ENCODE measurements around the gene CENPX.
A peak's percentile ranks its signal among the peaks of the same experiment; 100 is the strongest.

Gene CENPX

GRCh38 chr17:82019690-82020571 is 2.7 kb downstream of the CENPX start:
- Histone ChIP-seq H3K36me3 (peaks cover 4% of the 10 kb centered on the region; the same call in 1 of the 2 replicates), H3K9me3 (no peaks in the 10 kb centered on the region), H3K27me3 (no peaks in the 10 kb centered on the region), H3K4me1 (peaks cover 4% of the 10 kb centered on the region), H3K4me3 (ENCODE audit: low read depth, low read length) (no peak overlapping the region)
- TF ChIP-seq, protein P1, sequence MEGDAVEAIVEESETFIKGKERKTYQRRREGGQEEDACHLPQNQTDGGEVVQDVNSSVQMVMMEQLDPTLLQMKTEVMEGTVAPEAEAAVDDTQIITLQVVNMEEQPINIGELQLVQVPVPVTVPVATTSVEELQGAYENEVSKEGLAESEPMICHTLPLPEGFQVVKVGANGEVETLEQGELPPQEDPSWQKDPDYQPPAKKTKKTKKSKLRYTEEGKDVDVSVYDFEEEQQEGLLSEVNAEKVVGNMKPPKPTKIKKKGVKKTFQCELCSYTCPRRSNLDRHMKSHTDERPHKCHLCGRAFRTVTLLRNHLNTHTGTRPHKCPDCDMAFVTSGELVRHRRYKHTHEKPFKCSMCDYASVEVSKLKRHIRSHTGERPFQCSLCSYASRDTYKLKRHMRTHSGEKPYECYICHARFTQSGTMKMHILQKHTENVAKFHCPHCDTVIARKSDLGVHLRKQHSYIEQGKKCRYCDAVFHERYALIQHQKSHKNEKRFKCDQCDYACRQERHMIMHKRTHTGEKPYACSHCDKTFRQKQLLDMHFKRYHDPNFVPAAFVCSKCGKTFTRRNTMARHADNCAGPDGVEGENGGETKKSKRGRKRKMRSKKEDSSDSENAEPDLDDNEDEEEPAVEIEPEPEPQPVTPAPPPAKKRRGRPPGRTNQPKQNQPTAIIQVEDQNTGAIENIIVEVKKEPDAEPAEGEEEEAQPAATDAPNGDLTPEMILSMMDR (IDR thresholded peaks at IDR 0.05; ENCODE audit: low read depth, low read length) = peak; percentile 84
- DNase-seq = peak; percentile 86

DNA sequence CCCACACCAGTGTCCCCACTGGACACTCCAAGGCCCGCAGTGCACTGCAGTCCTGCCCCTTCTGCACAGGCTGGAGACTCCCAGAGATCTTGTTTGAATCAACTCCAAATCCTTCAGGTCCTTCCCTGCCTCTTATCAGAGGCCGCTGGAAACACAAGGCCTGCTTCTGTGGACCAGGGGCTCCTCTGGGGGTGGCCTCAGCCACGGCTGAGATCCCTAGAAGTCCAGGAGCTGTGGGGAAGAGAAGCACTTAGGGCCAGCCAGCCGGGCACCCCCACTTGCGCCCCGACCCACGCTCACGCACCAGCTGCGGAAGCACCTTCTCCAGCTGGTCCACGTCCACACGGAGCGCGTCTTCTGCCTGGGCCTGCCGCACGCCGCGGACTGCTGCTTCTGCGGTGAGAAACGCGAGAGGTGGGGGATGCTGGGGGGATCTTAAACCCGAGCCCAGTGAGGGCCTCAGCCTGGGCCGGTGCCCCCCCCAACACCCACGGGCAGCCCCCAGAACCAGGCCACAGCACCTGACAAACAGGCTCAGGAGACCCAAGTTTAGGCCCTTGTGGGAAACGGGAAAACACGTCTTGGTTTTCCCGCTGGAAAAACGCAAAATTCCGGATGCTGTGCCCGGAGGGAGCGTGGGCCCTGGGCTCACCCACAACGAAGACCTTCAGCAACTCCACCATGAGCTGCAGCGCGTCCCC is 3.5 kb downstream of the CENPX start:
- Histone ChIP-seq H3K27me3 (no peaks in the 10 kb centered on the region), H3K4me3 (ENCODE audit: low read depth, low read length) (no peak overlapping the region), H3K9me3 (no peaks in the 10 kb centered on the region), H3K36me3 (peaks cover 4% of the 10 kb centered on the region; the same call in 1 of the 2 replicates), H3K4me1 (peaks cover 8% of the 10 kb centered on the region)
- TF ChIP-seq, protein P1 (IDR thresholded peaks at IDR 0.05; ENCODE audit: low read depth, low read length) = no peak
- DNase-seq = no peak

DNA sequence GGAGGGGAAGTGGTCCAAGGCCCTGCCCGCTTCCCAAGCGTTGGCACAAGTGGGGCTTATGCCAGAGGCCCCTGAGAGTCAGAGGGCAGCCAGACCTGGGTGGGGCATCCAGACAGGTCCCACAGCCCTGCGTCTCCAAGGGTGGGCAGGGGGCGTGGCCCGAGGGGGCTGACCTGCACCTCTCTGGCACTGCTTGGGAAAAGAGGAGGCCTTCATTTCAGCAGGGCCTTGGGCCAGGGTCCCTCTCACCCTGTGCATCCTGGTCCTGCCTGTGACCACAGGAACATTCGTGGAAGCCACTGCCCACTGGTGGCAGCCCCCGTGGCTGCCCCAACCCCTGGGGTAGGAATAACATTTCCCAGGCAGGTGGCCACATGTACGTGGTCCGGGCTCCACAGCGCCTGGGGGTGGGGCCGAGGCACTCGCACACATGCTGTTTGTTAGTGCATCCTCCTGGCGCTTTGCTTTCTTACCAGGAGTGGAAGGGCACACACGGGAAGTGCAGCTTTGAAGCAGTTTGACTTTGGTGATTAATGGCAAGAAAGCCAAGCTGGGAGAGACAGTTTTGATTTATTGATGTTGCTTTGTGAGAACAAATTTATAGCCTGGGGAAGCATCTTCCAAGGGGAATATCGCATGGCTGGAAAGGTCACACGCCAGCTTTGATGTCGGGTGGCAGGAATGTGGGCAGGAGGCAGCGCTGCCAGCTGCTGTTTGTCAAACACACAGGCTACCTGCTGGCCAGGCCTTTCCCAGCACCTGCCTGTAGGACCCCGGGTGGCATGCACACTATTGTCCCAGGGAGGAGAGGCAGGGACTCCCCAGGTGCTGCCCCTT is 4.3 kb downstream of the CENPX start:
- no peak for DNase-seq
- Histone ChIP-seq H3K36me3 (peaks cover 4% of the 10 kb centered on the region; the same call in 1 of the 2 replicates), H3K27me3 (no peaks in the 10 kb centered on the region), H3K9me3 (no peaks in the 10 kb centered on the region), H3K4me3 (ENCODE audit: low read depth, low read length) (no peak overlapping the region), H3K4me1 (peaks cover 16% of the 10 kb centered on the region)
- TF ChIP-seq, protein P1 (IDR thresholded peaks at IDR 0.05; ENCODE audit: low read depth, low read length) = no peak

DNA sequence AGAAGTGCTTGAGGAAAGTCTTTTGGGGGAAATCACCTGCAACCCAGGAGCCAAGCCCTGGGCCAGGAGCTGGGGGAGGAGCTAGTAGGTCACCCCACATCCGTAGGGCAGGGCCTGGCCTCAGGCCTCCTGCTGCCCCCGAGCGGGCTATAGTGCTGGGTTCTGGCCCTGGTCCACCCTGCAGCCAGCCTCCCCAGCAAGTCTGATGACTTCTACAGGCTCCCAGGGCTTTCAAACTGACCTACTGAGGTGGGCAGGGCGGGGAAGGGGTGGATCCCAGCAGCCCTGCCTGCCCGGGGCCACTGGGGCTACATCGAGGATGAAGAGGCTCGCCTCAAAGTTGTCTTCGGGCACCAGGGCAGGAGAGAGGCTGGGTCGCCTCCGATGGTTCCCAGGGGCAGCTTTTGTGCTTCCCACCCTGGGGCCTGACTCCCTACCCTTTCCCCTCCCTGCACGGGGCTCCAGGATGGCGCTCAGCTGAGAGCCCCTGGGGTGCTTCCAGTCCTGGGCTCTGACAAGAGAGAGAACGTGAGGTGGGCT is 5.0 kb downstream of the CENPX start:
- Histone ChIP-seq H3K27me3 (no peaks in the 10 kb centered on the region), H3K36me3 (peaks cover 4% of the 10 kb centered on the region; the same call in 1 of the 2 replicates), H3K9me3 (no peaks in the 10 kb centered on the region), H3K4me3 (ENCODE audit: low read depth, low read length) (no peak overlapping the region), H3K4me1 (peaks cover 21% of the 10 kb centered on the region)
- TF ChIP-seq, protein P1 (IDR thresholded peaks at IDR 0.05; ENCODE audit: low read depth, low read length) = no peak
- DNase-seq = no peak

DNA sequence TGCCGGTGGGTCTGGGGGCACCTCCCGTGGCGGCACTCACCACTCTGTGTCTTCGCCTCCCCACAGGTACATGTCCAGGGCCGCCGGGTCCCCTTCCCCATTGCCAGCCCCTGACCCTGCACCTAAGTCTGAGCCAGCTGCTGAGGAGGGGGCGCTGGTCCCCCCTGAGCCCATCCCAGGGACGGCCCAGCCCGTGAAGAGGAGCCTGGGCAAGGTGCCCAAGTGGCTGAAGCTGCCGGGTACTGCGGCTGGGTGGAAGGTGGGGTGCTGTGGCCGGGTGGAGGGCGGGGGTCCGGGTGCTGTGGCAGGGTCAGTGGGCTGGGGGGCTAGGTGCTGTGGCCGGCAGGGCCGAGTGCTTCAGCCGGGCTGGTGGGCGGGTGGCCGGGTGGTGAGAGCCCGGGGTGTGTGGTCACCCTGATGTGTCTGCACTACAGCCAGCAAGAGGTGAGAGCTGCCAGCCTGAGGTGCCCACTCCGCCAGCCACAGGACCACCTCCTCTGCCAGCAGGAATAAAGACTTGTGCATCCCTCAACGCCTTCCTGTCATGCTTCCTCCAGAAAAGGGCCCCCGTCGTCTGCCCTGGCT is 5.7 kb downstream of the CENPX start:
- TF ChIP-seq, protein P1 (IDR thresholded peaks at IDR 0.05; ENCODE audit: low read depth, low read length) = no peak
- Histone ChIP-seq H3K4me1 (peaks cover 27% of the 10 kb centered on the region), H3K36me3 (peaks cover 6% of the 10 kb centered on the region; the same call in 1 of the 2 replicates), H3K9me3 (no peaks in the 10 kb centered on the region), H3K4me3 (ENCODE audit: low read depth, low read length) (no peak overlapping the region), H3K27me3 (no peaks in the 10 kb centered on the region)
- no peak for DNase-seq

Measured in BE2C (cell line).